GM08714 (cell line): ENCODE results near the gene AADAT.
"Not testable (repeated sequence)": the region's sequence is repeated elsewhere in the genome, so short reads cannot be mapped to it uniquely, and the experiment has no call there.

Source experiments
- H3K4me3 ChIP-seq: fragments of 200-500 bp; sonication (Bioruptor generic); 2 replicates; pipeline ENCODE4 v1.5.1; 2014; ENCODE audit warnings: mild to moderate bottlenecking, low read length, inconsistent platforms
- ZNF274 ChIP-seq: IDR thresholded peaks from 2 replicates; pipeline ENCODE4 v1.6.1; 2012; ENCODE audit warnings: mild to moderate bottlenecking, low read depth, low read length

AADAT gene

GRCh38 chr4:170106900-170107299 lies 17.1 kb upstream of the AADAT start:
- TF ChIP-seq ZNF274 = no peak
- no peak overlapping the region for H3K4me3 ChIP-seq

- no peak overlapping the region for H3K4me3 ChIP-seq
- no peak for TF ChIP-seq ZNF274
These were observed 12.7 kb upstream of the AADAT start for GRCh38 chr4:170102426-170102825.

GRCh38 chr4:170098171-170098570 lies 8.4 kb upstream of the AADAT start:
- not testable (repeated sequence) for H3K4me3 ChIP-seq

- H3K4me3 ChIP-seq = no peak overlapping the region
These were observed 7.9 kb upstream of the AADAT start for GRCh38 chr4:170097681-170098080.

GRCh38 chr4:170093973-170094535 lies 4.3 kb upstream of the AADAT start:
- no peak for TF ChIP-seq ZNF274

More at GRCh38 chr4:170097681-170098080, 7.9 kb upstream of the AADAT start:
- TF ChIP-seq ZNF274 = no peak

GRCh38 chr4:170091069-170091696 lies 1.4 kb upstream of the AADAT start:
- no peak for TF ChIP-seq ZNF274
- H3K4me3 ChIP-seq = no peak overlapping the region

More at GRCh38 chr4:170093973-170094535, 4.3 kb upstream of the AADAT start:
- no peak overlapping the region for H3K4me3 ChIP-seq

- no peak for TF ChIP-seq ZNF274
- H3K4me3 ChIP-seq = peak overlapping the region; percentile 44; the same call in 1 of the 2 replicates
These were observed 746 bp upstream of the AADAT start for GRCh38 chr4:170090352-170091052.

- TF ChIP-seq ZNF274 = no peak
- H3K4me3 ChIP-seq = peak overlapping the region; percentile 44; the same call in 1 of the 2 replicates
These were observed 485 bp downstream of the AADAT start for GRCh38 chr4:170089274-170089667.

- no peak overlapping the region for H3K4me3 ChIP-seq
- no peak for TF ChIP-seq ZNF274
These were observed 1.0 kb downstream of the AADAT start for GRCh38 chr4:170088716-170089115.

- H3K4me3 ChIP-seq = no peak overlapping the region
- no peak for TF ChIP-seq ZNF274
These were observed 2.5 kb downstream of the AADAT start for GRCh38 chr4:170087163-170087700.

GRCh38 chr4:170083541-170083940 lies 6.2 kb downstream of the AADAT start:
- no peak for TF ChIP-seq ZNF274
- no peak overlapping the region for H3K4me3 ChIP-seq

GRCh38 chr4:170080496-170080895 lies 9.3 kb downstream of the AADAT start:
- no peak for TF ChIP-seq ZNF274
- no peak overlapping the region for H3K4me3 ChIP-seq

- H3K4me3 ChIP-seq = no peak overlapping the region
- no peak for TF ChIP-seq ZNF274
These were observed 9.8 kb downstream of the AADAT start for GRCh38 chr4:170079981-170080380.

GRCh38 chr4:170071196-170071595 lies 18.6 kb downstream of the AADAT start:
- no peak for TF ChIP-seq ZNF274
- no peak overlapping the region for H3K4me3 ChIP-seq
